ENCODE measurements around the gene PRRC2B.

PRRC2B gene

DNA sequence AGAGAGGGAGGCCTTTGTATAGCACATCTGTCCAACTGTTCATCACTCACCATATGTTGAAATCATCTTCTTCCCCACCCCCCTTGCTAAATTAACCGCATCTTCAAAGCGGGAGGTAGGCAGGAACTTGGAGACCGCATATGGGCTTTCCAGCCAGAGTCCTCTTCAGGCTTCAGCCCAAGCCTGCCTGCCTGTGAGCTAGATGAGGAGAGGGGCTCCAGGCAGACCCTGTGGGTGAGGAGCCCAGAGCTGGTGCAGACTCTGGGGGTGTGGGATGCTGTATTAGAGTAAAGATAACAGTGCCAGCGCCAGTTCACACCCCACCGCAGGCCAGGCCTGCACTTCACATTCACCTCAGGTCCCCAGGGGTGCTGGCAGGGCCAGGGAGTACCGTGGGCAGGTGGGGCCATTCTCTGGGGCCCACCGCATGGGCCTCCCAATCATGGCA, 16.2 kb downstream of the PRRC2B start:
- FAIRE-seq: no peak

DNA sequence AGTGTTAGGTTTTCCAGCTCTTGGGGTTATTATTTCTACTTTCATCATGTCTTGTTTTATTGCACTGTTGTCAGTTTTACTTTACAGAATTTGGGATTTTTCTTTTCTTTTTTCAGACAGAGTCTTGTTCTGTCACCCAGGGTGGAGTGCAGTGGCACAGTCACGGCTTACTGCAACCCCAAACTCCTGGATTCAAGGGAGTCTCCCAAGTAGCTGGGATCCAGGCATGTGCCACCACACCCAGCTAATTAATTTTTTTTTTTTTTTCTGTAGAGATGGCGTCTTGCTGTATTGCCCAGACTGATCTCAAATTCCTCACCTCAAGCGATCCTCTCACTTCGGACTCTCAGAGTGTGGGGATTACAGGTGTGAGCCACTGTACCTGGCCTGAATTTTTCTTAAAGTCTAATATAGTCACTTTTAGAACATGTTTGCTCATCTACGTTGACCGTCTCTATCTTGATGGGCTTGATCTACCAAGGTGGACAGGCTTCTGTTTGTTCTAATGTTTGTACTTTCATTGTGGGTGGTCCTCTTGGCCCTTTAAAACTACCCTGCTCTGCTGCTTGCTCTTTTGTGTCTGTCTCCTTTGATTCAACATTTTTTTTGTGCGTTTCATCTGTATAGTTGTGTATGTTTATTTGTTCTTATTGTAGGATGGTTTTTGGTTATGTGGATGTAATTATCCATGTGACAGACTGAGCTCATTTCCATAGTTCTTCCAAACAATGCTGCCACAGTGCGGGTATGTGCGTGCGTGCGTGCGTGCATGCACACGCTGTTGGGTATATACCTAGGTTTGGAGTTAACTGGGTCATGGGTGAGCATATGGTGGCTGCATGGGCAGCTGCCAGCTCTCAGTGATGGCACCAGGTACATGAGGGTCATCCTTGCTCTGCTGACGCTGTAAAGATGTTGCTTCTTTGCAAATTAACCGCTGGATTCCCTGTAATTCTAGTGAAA, 18.1 kb downstream of the PRRC2B start:
- no peak for FAIRE-seq

DNA sequence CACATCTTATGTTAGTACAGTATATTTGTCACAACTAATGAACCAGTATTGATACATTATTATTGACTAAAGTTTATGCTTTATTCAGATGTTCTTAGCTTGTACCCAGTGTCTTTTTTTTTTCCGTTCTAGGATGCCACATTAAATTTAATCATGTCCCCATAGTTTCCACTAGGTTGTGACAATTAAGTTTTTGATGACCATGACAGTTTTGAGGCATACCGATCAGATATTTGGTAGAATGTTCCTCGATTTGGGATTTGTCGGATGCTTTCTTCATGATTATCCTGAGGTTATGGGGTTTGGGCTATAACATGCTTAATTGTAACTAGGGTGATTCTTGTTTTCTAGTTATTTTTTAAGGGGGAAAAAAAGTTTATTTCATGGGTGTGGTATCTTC, 22.6 kb downstream of the PRRC2B start:
- FAIRE-seq: no peak

DNA sequence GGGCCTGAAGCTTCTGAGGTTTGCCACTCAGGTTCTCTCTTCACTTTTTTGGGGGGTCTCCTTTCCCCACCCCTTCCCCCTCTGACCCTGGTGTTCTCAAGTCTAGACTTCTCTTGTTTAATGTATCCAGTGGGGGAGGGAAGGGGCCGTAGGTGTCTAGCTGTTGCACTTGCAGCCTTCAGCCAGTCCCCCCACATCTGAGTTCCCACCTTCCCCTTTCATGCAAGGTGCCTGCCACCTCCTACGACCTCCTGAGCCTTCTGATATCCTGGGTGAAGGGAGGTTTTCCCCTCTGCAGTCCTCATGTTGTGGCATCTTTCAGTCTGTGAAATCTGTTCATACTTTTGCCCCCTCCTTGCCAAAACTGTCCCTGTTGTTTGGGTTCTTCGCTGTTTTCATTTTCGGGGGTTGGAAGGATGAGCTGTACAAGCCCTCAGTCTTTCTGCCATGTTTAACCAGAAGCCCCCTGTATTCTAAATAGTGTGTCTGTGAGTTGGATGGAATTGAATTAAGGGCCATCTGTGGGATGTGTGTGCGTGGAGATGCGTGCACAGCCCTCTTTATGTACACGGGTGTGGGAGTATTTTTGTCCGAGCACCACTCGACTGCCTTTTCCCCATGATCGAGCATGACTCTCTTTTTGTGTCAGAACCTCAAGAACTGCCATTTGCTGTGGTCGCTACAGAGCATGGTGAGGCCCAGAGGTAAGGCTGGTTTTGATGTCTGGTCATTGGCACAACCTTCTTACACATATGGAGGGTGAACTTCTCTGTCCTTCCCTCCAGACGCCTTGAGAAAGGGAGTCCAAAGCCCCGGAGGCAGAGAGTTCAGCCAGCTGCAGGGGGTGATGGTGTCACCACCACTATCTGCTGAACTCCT, 23.6 kb downstream of the PRRC2B start:
- no peak for FAIRE-seq

DNA sequence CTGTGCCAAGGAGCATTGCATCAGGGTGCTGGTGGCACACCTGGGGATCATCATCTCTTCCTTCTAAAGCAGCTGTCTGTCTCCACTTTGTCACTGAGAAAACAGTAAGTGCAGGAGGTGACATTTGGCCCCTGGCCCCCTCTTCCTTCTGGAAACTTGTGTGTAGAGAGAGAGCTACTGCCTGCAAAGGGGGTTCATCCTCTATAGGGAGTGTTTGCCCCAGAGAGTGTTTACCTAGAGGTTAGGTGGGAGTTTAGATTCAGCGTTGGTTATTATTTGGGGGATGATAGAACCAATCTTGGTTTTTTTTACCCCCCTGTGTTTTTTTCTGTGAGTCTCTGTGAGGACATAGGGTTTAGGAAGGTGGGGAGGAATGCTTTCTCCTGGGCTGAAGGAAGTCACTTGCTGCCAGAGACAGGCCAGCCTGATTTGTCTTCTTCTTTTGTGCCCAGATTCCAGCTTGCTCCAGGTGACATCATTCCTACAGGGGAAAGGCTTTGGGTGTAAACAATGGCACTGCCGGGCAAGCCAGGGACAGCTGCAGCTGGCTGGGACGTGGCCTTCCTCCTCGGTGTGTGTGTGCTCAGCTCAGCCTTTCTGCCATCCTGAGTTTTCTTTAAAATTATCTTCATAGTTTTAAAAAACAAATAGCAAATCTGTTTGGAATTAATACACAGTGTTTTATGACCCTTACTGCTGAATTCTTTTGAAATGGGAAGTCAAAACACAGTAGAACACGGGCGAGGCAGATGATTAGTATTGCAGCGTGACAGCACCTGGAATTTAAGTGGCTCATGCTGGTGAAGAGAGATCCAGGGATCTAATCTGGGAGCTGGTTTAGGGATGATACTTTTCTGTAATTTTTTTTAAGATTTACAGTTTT, 24.5 kb downstream of the PRRC2B start:
- peak; percentile 69 for FAIRE-seq

DNA sequence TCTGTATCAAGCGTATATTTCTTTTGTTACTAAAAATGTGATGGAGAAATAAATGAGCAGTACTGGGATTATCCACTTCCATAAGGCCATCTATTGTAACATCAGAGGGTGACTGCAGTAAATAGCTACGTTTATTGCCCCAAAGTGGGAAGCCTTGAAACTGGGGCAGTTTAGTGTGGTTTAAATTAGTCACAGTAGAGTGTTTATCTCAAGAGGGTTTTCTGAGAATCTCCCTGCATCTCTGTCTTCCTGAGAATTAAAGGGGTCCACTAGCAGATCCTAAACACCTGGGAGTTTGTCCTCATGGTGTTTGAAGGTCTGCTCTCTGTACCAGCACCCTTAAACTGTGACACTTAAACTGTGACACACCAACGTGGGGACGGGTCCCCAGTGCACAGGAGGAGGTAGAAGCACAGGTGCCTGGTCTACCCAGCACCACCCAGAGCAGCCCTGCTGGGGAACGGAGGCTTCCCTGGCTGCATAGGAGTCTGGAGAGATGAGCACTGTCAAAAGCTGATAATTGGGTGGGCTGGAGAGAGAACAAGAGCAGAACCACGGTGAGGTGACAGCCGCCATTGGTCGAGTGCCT, 25.2 kb downstream of the PRRC2B start:
- no peak for FAIRE-seq

DNA sequence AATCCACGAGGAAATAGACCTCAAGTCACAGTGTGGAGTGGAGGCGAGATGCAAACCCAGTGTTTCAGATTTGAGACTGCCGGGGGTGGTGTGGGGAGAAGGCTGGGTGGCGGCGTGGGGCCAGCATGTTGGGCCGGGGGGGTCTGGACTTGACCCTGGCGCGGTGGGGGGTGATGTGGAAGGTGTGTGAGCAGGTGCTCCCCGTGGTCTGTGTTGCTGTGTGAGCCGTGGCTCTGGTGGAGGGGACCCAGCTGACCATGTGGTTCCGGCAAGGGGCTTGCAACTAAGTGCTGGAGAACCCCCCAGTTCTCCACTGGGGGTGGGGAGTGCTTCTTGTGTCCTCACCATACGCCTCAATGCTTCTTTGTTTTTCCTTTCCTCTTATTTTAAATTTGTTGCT, 25.8 kb downstream of the PRRC2B start:
- FAIRE-seq: no peak

DNA sequence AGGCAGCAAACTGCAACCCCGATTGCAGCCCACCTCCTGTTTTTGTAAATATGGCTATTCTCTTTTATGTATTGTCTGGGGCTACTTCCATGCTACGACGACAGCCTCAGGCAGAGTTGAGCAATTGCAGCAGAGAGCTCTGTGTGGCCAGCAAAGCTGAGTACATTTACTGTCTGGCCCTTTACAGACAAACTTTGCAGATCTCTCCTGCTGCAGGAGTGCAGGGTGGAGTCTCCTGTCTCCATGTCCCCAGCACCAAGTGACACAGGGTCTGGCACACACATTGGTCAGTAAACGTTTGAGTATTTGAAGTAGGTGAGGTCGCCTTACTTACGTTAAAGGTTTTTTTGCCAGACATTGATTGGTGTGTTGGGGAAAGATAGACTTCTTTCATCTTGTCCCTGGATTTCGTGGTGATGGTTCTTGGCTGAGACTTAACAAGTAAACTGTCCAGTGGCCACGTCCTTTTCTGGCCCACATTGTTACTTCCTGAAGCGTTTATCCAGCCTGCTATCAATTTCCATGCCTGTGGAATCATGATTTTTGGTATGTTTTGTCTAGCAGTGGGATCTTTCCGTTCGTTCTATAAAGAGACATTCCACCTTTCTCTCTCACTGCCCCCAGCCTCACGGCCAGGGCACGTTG, 27.2 kb downstream of the PRRC2B start:
- FAIRE-seq: no peak

DNA sequence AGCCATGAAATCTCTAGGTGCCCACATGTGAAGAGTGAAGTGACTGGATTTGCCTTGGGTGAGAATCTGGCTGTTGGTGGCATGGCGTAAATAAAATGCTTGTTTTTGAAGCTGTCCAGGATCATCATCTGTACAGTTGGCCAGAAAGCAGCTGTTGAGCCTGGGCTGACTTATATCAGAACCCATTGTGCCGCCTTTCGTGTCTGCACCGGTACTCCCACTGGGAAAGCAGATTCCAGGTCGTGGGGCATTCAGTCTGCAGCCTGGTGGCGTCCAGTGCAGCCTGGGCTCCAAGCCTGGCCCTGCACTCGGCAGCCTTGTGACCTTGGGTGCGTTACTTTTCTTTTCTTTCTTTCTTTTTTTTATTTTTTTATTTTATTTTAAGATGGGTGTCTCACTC, 27.8 kb downstream of the PRRC2B start:
- FAIRE-seq: no peak

DNA sequence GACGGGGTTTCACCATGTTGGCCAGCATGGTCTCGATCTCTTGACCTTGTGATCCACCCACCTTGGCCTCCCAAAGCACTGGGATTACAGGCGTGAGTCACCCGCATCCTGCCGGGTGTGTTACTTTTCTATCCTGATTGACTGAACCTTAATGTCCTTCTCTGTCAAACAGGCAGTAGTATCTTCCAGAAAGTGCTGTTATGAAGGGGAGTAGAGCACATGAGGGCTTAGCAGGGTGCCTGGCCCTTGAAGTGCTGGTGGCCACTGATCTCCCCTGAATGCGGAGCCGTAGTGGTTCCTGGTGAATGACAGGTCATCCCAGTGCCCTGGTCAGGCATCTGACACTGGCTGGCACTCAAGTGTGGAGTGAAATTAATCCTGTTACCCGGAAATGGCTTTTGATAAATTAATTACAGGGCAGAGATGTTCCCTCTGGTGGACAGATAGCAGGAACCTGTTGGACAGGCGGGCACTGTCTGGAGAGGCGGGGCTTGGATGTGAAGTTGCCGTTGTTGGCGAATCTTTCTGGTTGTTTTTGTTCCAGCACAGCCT, 28.4 kb downstream of the PRRC2B start:
- no peak for FAIRE-seq

DNA sequence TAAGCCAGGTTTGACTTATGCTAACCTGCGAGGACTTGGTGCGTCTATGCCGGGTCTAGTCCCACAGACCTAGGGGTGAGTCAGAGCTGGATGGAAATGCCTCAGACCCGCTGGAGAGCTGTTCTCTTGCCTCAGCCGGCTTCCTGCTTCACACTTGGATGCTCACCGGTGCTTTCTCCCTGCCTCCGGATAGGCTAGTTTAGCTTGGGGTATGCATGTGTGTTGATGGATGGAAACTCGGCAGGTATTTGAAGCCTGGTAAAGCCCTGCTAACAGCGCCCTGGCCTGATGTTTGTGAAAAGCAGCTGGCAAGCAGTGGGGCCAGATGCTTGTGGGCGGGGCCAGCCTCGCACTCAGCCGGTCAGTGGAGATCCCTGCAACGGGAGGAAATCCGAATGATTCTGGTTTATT, 29.3 kb downstream of the PRRC2B start:
- FAIRE-seq: peak; percentile 88

DNA sequence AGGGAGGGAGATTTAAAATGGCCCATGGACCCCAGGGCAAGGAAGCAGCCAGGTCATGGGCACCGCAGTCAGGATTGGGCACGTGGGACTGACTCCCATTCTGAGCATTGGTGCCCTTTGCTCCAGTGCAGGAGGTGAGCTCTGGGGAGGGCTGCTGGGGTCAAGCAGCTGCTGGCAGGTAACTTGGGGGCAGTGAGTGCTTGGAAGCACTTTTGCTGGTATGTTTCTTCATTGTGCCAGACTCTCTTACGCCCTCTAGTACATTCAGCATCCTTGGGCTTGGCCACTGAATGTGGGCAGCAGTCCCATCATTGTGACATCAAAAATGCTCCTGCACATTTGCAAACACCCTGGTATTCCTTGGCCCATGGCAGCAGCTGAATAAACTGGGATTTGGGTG, 32.7 kb downstream of the PRRC2B start:
- no peak for FAIRE-seq

DNA sequence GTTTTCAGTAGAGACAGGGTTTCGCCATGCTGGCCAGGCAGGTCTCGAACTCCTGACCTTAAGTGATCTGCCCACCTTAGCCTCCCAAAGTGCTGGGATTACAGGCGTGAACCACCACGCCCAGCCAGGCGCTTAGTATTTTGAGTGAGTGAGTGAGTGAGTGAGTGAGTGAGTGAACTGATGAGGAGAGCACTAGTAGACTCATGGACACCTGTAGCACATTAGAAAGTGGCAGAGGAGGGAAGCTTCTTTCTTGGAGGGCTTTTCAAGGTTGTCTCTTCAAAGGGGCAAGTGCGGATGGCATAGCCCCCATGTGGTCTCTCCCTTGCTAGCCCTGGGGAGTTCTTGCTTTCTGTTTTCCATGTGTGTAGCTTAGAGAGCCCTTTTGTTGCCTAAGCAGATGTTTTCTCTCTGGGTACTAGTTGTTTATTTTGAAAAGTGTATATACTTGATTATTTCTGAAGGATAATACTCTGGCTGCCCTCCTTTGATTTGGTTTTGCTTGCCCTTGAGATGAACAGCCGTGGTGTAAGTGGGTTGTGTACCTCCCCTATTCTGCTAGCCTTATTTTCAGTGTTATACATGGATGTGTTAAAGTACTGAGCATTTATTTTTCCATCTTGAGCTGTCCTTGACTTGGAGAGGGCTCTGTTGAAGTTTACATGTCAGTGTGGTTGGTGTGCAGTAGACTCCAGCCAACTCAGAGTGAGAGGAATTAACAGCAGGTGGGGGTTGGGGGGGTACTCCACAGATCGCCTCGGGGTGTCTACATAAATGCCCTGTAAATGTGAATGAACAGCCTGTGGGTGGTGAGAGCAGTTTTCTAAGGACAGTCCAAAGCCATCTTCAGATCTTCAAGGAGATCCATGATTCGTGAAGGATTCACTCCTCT, 35.5 kb downstream of the PRRC2B start:
- no peak for FAIRE-seq

DNA sequence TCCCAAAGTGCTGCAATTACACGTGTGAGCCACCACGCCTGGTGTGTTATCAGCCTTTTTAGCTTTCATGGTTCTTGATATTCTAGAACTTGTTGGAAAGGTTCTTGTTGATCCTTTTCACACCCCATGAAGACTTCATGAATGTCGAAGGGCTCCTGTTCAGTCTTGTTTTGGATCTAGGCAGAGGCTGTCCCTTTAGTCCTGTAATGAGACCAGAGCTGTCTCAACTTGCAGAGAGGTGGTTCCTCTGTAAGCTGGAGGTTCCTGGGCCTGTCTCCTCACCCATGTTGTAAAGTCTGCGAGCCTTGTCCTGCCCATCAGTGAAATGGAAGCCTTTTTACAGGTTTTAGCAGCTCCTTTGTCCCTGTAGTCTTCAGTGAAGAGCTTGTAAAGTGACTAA, 38.2 kb downstream of the PRRC2B start:
- no peak for FAIRE-seq

DNA sequence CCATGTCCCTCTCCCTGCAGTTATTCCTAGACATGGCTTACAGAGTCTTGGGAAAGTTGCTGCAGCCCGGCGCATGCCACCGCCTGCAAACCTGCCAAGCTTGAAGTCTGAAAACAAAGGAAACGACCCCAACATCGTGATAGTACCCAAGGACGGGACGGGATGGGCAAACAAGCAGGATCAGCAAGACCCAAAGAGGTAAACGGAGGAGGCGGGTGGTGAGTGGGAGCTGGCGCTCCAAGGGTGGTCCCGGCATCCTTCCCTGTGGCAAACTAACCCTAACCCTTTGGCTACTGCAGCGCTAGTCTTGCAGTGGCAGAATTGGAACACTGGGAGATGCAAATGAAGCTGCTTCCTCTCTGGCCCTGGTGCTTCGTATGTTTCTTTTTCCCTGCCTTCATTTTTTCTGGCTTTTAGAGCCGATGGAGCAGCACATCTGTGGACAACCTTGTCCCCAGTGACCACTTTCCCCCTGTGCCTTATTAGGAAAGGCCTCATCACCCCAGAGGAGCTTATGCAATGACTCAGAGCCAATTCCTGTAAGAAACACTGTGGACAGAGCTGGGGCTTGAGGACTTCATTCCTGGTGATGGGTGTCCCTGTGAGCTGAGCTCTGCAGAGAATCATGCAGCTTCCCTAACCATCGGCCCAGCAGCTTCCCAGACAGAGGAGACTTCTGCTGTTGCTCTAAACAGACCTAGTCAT, 38.9 kb downstream of the PRRC2B start:
- FAIRE-seq: no peak

DNA sequence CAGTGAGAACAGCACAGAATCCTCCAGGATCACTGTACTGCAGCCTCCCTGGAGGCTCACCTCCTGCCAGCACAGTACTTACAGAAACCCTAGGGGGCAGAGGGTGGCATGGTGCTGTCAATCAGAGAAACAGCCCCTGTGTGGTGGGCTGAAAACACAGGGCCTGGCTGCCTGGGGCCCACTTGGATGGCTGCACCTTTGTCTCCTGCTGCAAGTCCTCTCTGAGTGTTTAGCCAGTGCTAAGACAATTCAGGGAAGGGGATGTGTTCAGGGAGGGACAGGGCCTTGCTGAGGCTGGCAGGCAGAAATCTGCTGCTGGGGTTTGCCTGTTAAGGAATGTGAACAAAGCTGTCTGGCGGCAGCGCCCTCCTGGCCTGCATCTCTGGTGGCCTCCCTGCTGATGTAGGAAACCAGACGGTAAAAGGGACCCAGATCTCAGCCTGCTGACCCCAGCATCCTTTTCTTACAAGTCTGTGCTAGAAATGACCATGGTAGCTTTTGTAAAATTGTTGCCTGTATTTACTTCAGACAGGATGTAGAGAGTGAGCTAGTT, 39.5 kb downstream of the PRRC2B start:
- no peak for FAIRE-seq

DNA sequence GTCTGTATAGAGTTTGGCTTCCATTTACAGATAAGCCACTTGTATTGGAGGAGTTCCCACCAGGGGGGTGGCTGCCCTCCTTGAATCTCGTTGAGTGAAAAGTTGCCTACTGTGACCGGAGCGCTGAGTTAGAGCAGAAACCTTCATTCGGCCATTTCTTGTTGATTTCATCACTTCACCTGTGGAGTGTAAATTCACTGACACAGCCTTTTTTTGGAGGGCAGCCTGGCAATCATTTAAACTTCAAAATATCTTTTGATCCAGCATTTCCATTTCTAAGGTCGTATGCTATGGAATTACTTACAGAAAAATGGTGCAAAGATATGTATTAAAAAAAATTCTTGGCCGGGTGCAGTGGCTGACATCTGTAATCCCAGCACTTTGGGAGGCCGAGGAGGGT, 40.8 kb downstream of the PRRC2B start:
- no peak for FAIRE-seq

DNA sequence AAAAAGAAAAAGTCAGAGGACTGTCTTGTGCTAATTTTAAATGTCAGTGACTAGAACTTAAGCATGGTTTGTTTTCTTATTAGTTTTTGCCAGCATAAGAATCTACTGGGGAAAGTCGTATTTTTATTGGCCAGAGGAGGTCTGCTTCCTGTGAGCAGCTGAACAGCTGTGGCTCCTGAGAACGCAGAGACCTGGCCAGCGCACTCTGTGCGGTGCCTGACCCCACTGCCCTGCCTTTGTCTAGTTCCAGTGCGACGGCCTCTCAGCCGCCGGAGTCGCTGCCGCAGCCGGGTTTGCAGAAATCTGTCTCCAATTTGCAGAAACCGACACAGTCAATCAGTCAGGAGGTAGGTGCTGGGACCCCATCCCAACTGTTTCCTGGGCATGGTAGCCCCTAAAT, 42.5 kb downstream of the PRRC2B start:
- FAIRE-seq: no peak

DNA sequence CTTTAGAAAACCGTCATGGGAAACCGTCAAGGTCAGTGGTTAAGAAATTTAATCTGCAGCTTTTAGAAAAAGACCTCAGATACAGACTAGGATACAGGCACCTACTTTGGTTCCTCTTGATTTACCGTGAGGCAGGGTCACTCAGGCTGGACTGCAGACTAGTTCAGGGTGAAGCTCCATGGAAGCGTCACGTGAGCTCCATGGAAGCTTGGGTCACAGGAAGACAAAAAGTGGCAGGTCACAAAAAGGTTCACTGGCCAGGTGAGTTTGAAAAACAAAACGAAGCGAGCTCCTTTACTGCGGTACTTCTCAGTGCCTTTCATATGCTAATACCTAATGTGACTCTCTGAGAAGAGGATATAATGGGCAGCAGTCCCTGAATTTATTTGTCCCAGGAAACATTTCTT, 43.0 kb downstream of the PRRC2B start:
- no peak for FAIRE-seq
